ENCODE data around the gene PAK4.

Gene PAK4

DNA sequence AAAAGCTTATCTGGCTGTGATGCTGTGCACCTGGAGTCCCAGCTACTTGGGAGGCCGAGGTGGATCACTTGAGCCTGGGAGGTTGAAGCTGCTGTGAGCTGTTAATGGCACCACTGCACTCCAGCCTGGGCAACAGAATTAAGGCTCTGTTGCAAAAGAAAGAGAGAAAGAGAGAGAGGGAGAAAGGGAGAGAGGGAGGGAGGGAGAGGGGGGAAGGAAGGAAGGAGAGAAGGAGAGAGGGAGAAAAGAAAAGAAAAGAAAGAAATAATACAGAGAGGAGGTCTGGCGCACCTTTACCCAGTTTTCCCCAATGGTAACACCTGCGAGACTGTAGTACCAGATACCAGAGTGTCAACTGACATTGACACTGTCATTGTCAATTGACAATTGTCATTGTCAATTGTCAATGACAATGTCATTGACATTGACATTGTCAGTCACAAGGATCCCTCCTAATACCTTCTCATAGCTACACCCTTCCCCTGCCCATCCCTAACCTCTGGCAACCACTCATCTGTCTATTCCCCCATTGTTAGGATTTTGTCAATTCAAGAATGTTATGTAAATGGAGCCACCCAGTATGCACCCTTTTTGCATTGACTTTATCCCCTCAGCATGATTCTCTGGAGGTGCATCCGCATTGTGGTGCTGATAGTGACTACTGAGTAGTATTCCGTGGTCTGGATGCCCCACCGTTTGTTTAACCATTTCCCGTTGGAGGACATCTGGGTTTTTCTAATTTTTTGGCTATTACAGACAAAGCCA lies 21.3 kb downstream of the PAK4 start:
- no peak for DNase-seq (ENCODE audit: low spot score)

DNA sequence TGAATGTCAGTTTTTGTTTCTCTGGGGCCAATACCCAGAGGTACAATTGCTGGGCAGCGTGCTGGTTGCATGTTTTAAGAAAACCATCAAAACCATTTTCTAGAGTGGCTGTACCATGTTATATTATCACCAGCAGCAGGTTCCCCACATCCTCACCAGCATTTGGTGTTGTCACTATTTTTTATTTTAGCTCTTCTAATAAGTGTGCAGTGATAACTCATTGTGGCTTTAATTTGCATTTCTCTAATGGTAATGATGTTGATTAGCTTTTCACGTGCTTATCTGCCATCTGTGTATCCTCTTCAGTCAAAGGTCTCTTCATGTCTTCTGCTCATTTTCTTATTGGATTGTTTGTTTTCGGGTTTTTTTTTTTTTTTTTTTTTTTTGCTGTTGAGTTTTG lies 21.9 kb downstream of the PAK4 start:
- DNase-seq (ENCODE audit: low spot score) = no peak

DNA sequence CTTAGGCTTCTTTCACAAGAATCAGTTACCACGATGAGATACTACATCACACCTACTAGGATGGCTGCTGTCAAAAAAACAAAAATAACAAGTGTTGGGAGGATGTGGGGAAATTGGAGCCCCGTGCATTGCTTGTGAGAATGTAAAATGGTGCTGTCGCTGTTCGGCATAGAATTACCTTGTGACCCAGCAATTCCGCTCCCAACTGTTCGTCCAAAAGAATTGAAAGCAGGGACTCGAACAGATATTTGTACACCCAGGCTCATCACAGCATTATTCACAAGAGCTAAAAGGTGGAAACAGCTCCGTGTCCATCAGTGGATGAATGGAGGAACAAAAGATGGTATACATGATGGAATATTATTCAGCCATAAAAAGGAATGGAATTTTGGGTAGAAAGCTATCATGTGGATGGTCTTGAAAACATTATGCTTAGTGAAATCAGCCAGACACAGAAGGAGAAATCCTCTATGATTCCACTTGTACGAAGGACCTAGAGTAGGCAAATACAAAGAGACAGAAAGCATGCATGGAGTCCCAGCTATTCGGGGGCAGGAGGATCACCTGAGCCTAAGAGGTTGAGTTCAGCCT lies 23.4 kb downstream of the PAK4 start:
- no peak for DNase-seq (ENCODE audit: low spot score)

DNA sequence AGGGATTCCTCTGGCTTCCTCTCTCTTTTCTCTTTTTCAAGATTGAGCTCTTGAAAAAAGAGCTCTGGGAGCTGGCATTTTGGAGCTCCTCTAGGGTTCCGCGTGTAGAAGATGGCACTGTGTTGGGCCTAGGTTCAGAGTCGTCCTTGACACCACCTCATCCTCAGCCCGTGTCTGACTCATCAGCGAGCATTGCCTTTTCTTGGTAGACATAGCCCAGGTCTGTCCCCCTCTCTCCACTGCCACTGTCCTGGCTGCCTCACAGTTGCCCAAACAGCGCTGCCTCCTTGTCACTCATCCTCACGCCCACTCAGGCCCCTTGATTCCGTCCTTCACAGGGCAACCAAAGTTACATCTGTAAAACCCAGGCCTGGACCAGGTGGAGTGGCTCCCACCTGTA lies 24.6 kb downstream of the PAK4 start:
- no peak for DNase-seq (ENCODE audit: low spot score)

DNA sequence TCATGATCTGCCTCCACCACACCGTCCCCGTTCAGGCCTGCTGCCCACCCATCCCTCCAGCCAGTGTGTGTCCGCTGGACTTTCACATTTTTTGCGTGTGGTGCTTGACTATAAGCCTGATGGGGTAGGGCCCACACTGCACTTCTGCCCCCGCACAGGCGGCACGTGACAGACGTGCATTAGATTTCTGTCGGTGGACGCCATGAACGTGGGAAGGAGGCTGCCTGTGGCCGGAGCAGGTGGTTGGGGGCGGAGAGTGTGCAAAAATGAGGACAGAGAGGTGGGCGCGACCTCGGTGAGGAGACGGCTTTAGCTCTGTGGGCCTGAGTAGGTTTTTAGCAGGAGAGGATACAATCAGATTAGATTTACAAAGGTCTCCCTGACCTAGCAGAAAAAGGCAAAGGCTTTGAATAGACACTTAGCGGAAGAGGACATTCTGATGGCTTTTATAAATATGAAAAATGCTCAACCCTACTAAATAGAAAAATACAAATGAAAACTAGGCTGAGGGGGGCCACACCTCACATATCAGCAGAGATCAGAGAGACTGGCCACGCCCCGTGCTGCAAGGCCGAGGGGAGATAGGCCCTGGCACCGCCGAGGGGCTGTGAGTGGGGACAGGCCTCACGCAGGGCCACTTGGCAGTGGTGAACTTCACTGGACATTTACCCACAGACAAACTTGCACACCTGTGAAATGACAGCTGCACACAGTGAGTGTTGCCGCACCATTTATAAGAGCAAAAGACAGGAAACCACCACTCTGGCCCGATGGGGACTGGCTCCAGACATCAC lies 25.4 kb downstream of the PAK4 start:
- no peak for DNase-seq (ENCODE audit: low spot score)

DNA sequence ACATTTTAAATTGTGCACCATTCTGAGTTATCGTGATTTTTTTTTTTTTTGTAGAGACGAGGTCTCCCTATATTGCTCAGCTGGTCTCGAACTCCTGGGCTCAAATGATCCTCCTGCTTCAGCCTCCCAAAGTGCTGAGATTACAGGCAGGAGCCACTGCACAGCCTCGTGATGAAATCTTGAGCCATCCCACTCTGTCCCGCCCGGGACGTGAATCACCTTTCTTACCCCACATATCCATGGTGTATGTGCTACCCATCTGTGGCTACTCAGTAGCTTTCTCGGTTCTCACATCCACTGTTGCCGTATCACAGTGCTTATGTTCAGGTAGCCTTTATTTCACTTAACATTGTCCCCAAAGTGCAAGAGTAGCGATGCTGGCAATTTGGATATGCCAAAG lies 26.5 kb downstream of the PAK4 start:
- DNase-seq (ENCODE audit: low spot score) = no peak

DNA sequence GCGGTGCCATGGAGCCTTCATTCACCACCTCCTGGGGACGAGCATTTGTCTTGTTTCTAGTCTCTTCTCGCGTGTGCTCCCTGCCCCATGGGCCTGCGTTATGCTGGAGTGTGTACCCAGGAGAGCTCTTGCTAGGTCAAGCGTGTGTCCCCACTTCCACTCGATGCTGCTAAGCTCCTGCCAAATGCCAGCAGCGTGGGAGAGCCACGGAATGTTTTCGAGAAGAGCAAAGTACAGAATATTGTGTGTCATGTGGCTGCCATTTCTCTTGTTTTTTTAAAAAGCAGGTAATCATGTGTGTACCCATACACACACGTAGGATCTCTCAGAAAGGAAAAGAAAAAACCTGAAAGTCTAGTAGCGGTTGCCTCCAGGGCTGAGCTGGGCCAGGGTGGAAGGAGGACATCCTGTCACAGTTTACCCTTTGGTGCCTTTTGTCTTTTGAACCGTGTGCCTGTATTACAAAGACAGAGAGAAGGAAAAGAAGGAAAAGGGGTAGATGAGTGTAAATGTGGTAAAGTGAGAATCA lies 28.6 kb downstream of the PAK4 start:
- DNase-seq (ENCODE audit: low spot score) = no peak

DNA sequence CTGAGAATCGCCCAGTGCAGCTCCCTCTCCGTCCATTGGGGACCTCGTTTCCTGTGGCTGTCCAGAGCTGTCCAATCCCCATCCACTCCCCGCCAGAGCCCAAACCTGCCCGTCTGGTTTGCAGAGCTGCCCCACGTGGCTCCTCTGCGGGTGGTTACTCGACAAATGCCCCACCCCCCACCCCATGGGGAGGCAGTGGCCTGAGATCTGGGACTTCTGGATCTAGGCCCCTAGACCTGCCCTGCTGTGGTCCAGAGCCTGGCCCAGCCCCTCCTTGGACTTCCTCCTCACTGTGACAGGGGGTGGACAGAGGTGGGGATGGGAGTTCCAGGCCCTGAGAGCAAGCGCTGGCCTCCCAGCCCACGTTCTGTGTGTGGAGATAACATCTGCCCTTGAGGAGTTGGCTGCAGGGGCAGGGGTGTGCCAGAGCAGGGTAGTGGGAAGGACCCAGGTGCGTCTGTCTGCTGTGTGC lies 29.1 kb downstream of the PAK4 start:
- peak; percentile 65 for DNase-seq (ENCODE audit: low spot score)

DNA sequence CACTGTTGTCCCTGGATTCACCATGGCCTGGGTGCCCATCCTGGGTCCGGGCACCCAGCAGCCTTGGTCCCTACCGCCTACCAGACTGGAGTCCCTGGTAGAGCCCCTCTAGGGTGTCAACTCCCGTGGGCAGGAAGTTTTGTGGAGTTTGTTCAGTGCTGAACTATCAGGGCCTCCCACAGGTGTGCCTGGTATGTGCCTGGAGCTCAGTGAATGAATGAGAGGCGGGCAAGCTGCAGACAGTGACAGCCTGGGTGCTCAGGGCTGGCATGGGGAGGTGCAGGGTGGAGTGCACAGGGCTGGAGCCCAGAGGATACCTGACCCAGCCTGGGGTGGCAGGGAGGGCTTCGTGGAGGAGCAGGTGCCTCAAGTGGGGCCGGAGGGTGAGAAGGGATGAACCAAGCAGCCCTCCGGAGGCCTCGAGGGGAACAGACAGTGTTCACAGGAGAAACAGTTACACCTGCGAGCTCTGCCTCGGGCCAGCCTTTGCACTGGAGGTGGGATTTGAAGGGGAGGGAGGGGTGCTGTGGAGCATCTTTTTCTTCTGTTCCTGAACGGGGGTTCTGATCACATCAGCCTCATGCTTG lies 29.6 kb downstream of the PAK4 start:
- no peak for DNase-seq (ENCODE audit: low spot score)

DNA sequence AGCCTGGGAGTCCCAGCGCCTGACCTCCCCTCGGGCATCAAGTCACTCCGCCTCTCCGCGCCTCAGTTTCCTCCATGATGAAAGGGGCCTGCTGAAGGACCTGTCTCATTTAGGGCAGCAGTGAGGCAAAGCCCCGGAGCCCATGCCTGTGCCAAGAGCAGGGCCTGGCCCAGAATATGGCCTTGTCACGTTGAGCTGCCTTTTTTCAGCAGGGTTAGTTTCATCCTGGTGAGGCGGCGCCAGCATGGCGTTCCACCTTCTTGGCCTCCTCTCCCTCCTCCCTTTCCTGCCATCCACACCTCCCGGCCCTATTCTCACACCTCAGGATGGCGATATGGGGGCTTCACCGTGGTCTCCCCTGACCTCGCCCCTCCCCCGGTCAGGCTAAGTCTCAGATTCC lies 30.2 kb downstream of the PAK4 start:
- no peak for DNase-seq (ENCODE audit: low spot score)

DNA sequence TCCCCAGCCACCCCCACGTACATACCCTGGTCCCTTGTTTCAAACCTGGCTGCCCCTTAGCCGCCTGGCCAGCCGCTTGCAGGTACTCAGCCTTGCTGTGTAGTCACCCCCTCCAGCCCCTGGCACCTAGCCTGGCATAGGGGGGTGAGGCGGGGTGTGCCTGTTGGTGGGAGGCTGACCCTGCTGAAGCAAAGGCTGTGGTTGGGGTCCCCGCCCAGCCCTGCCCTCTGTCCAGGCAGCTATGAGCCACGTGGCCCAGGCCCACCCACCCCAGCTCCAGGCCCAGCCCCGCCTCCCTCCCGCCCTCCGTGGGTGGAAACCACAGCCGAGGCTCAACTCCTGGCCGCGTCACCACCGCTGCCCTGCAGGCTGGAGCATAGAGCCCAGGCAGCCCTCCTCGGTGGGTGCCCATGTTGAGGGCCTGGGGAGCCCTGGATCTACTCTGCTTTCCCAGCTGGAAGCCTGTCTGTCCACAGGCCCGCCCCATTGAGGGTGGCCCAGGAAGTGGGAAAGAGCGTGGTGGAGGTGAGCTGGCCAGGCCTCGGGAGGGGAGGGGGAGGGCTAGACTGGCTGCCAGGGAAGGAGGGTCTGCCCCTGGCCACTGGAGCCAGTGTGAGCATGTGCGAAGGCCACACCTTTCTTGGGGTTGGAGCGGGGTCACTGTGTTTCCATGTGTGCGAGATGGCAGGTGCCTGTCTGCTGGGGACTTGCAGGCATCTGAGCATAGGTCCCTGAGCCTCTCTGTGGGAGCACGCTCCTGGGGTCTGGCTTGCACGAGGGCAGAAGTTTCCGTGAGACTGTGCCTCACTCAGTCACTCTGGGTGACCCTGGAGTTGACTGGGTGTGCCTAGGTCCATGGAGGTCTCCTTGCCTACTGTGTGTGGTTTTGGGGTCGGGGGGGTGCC lies 31.0 kb downstream of the PAK4 start:
- DNase-seq (ENCODE audit: low spot score) = no peak

DNA sequence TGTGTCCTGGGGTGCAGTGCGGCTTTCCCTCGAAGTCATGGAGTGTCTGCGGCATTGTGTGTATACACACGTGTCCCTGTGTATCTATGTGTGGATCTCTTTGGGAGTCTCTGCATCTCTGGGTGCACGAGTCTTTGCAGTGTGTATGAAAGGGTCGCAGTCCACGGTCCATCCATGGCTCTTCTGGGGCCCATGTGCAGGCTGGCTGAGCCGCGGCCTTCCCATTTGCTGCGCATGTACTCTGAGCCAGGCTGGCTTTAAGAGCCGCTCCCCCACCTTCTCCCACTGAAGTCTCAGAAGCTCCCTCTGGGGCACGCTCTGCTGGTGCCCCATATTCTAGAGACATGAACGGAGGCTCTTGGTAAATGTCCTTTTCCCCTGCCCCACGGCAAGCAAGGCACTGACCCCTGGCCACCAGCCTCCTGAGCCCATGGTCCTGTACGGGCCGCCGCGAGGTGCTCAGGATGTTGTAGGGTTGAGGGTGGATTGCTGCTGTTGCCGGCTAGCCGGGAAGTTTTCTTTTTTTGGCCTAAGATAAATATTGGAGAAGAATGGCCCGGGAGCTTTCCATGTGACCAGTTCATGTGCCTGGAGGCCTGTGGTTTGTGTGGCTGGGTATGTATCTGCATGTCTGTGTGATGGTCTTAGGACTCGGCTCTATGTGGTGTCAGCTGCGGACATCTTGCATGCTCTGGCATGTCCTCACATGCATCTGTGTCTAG lies 31.9 kb downstream of the PAK4 start:
- no peak for DNase-seq (ENCODE audit: low spot score)

DNA sequence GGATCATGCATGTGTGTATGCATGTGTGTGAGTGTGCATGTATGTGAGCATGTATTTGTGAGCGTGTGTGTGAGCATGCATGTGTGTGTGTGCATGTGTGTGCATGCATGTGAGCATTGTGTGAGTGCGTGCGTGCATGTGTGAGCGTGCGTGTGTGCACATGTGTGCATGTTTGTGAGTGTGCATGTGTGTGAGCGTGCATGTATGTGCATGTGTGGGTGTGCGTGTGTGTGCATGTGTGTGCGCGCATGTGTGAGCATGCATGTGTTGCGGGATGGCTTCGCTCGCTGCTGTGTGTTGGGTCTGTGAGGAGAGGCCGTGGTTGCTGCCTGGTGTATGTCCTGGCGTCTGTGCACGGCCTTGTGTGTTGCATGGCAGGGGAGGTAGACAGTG lies 32.4 kb downstream of the PAK4 start:
- no peak for DNase-seq (ENCODE audit: low spot score)

DNA sequence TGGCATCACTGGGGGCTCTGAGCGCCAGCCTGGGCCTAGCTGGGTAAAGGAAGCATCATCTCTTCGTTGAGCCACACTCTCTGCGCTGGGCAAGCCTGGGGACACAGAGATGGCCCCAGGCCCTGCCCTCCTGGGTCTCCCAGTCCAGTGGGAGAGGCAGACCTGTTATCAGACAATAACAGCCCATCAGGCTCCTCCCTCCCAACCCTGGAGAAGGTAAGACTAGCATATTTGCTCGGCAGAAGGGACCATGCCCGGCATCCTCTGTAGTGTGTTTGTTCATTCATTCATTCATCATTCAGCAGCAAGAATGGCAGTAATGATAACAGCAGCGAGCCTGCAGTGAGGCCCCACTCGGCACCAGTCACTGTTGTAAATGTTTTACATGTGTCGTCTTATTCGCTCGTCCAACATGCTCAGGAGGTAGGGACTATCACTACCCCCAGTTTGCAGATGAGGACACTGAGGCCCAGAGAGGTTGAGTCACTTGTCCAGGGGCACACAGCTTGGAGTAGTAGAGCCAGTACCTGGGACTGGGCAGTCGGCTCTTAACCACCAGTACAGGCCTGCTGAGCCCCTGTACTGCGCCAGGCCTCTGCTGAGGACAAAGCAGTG lies 33.2 kb downstream of the PAK4 start:
- no peak for DNase-seq (ENCODE audit: low spot score)

DNA sequence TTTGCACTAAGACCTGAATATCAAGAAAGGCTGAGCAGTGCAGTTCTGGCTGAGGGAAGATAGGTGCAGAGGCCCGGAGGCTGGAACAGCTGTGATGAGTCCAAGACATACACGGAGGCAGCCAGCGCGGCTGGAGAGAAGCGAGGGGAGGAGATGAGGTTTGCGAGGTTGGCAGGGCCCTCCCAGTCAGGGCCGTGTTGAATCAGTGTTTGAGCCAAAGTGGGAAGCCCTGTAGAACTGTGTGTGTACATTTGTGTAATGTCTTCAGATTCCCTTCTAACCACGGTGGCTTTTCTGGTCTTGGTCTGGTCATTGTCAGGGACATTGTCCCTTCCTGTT lies 34.9 kb downstream of the PAK4 start:
- DNase-seq (ENCODE audit: low spot score) = no peak

DNA sequence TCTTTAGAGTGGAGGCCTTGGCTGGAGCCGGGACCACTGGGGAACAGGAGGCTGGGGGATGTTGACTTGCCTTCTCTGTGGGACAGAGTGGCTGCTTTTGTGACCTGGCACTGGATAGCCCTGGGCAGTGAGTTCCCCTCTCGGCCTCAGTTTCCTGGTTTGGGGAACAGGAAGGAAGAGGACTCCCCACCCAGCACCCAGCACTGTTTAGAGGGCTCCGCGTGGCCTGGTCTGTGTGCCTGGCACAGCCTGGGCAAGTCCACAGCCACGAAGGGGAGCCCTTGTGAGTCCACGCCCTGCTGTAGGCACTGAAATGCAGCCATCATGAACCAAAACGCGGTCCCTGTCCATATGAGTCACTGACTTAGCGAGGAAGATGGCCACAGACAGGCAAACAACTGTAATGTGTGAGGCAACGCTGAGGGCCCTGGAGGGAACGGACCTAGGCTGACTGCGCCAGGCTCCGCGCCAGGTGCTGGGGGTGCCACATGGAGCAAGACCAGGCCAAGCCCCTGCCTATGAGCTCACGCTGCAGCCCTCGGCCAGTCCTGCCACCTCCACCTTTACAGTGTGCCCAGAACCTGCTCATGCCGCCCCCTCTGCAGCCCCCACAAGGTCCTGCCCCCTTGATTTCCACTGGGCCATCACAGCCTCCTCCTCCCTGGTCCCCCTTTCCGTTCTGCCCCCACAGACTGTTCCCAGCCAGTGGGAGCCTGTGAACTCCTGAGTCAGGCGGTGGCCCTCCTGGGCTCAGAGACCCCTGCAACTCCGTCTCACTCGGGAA lies 35.5 kb downstream of the PAK4 start:
- no peak for DNase-seq (ENCODE audit: low spot score)

DNA sequence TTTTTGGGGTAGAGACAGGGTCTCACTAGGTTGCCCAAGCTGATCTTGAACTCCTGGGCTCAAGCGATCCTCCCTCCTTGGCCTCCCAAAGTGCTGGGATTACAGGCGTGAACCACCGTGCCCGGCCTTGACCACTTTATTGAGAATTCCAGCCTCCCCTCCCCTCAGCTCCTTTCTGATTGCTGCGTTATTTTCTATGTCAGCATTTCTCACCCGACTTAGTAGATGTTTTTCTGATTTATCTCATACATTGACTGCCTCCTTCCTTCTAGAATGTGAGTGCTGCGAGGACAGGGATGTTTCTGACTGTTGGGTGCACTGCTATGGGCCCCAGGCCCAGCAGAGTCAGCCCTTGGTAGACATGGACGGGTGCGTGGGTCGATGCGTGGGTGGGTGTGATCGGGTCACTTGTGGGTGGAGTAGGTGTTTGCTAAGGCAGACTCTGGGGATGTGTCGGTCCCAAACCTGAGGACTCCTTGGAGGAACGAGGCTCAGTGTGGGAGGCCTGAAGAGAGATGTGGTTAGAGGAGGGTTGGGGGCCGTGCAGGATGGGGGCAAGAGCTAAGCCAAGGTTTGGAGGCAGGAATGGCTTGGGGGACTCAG lies 37.0 kb downstream of the PAK4 start:
- no peak for DNase-seq (ENCODE audit: low spot score)

DNA sequence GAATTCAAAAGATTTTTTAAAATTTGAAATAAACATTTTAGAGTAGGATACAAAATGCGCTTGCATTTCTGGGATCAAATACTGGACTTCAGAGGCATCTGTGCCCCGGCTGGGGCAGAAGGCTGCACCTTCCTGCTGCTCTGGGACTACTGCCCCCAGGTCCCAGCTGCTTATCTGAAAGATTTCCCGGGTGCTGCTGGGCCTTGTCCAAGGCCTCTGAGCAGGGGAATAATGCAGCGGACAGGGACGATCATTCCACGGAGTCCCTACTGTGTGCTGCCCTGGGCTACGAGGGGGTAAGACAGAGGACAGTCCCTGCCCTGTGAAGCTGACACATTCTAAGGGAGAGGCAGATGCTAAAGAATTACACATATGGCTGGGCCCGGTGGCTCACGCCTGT lies 38.0 kb downstream of the PAK4 start:
- DNase-seq (ENCODE audit: low spot score) = no peak

DNA sequence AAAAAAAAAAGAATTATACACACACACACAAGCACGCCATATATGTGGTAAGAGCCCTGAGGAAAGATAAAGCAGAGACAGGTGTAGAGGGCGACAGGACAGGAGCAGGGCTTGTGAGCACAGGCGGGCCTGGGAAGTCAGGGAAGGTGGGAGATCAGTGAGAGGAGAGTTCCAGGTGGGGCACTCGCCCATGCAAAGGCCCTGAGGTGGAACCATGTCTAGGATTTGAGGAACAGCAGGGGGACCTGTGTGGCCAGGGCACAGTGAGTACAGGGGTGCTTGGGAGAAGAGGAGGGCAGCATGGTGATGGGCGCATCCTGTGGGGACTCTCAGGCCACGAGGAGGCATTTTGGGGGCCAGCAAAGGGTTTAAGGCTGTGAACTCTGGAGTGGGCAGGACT lies 38.7 kb downstream of the PAK4 start:
- DNase-seq (ENCODE audit: low spot score) = no peak
